H1 (cell line): ENCODE measurements around the gene IQCC. TPM values are rescaled to one million over a fixed set of nuclear protein-coding genes. Genes with fewer than 3 reads are reported as not detected.

Source experiments
- CTCF ChIA-PET: fragments of 300-600 bp; sonication (Branson Sonifier 250); formaldehyde crosslinking; loops from one replicate; lab custom pipeline; 2021; ENCODE audit not compliant: partially characterized antibody; lab: Charles Lee
- POLR2A ChIA-PET: fragments of 300-600 bp; sonication (Branson Sonifier 250); formaldehyde crosslinking; loops from one replicate; lab custom pipeline; 2021; ENCODE audit warnings: inconsistent platforms; ENCODE audit not compliant: partially characterized antibody; lab: Charles Lee
- DNase-seq, 2 experiments: peaks; one replicate each; pipeline versions ENCODE4 v3.0.0 to v3.0.0-alpha.2; 2010 to 2022; ENCODE audit warnings: low spot score in 2 of 2, low read depth in 1 of 2, mixed read lengths in 1 of 2
- FAIRE-seq: peaks from 2 replicates; lab custom pipeline; 2011; peaks lifted over from hg19 to GRCh38; lab: Jason Lieb, UNC
- H2AFZ ChIP-seq: 2 replicates; pipeline ENCODE4 v1.8.1; 2012; ENCODE audit warnings: low read length, inconsistent platforms
- H2AK5ac ChIP-seq: 2 replicates; pipeline ENCODE4 v1.6.1; 2013; ENCODE audit warnings: low read depth, low read length
- H2BK120ac ChIP-seq: replicated peaks from 2 replicates; pipeline ENCODE3; 2013; ENCODE audit warnings: low read depth, low read length, inconsistent platforms
- H2BK12ac ChIP-seq: 2 replicates; pipeline ENCODE4 v1.6.1; 2013; ENCODE audit warnings: low read depth, low read length
- H2BK15ac ChIP-seq: 2 replicates; pipeline ENCODE4 v1.6.1; 2013; ENCODE audit warnings: low read length
- H2BK20ac ChIP-seq: 2 replicates; pipeline ENCODE4 v1.6.1; 2013; ENCODE audit warnings: low read length
- H2BK5ac ChIP-seq: 2 replicates; pipeline ENCODE4 v1.6.1; 2013; ENCODE audit warnings: low read depth, low read length
- H3K14ac ChIP-seq: 2 replicates; pipeline ENCODE4 v1.6.1; 2013; ENCODE audit warnings: inconsistent platforms; ENCODE audit not compliant: insufficient read length
- H3K18ac ChIP-seq: 2 replicates; pipeline ENCODE4 v1.6.1; 2013; ENCODE audit warnings: low read length; ENCODE audit errors: extremely low read depth
- H3K23ac ChIP-seq: 2 replicates; pipeline ENCODE4 v1.6.1; 2013; ENCODE audit warnings: inconsistent platforms; ENCODE audit not compliant: insufficient read length
- H3K23me2 ChIP-seq: 2 replicates; pipeline ENCODE4 v1.6.1; 2013; ENCODE audit warnings: low read depth, low read length
- H3K27ac ChIP-seq: 2 replicates; pipeline ENCODE4 v1.6.1; 2011; ENCODE audit warnings: low read depth, low read length, inconsistent platforms
- H3K27me3 ChIP-seq, 4 experiments: replicated peaks in 1 of 4; 1 replicate in 1 of 4; 2 replicates in 3 of 4; pipeline versions ENCODE4 v1.6.1 to v1.8.1; 2011 to 2013; ENCODE audit warnings: low read length in 3 of 4, mild to moderate bottlenecking in 3 of 4, inconsistent platforms in 2 of 4, mixed read lengths in 2 of 4, moderate library complexity in 1 of 4; ENCODE audit not compliant: control insufficient read depth in 3 of 4, insufficient read depth in 3 of 4; ENCODE audit errors: extremely low read depth in 1 of 4
- H3K36me3 ChIP-seq, 4 experiments: 2 replicates each; pipeline versions ENCODE4 v1.6.1 to v1.8.1; 2011 to 2013; ENCODE audit warnings: mild to moderate bottlenecking in 4 of 4, low read length in 3 of 4, moderate library complexity in 2 of 4, control low read depth in 1 of 4, inconsistent platforms in 1 of 4; ENCODE audit not compliant: insufficient read depth in 4 of 4, control insufficient read depth in 2 of 4
- H3K4ac ChIP-seq: replicated peaks from 2 replicates; pipeline ENCODE3; 2013; ENCODE audit warnings: low read length, low read depth, mixed read lengths, inconsistent platforms; ENCODE audit not compliant: insufficient read length
- H3K4me1 ChIP-seq, 4 experiments: replicated peaks in 1 of 4; 1 replicate in 1 of 4; 2 replicates in 3 of 4; pipeline versions ENCODE4 v1.6.1 to v1.8.1; 2011 to 2013; ENCODE audit warnings: low read length in 3 of 4, inconsistent platforms in 2 of 4, mixed read lengths in 1 of 4; ENCODE audit not compliant: insufficient read depth in 4 of 4, control insufficient read depth in 3 of 4
- H3K4me2 ChIP-seq, 2 experiments: 2 replicates each; pipeline versions ENCODE4 v1.6.1 to v1.8.1; 2011 to 2013; ENCODE audit warnings: low read depth in 2 of 2, low read length in 2 of 2, control low read depth in 1 of 2, inconsistent platforms in 1 of 2, mild to moderate bottlenecking in 1 of 2; ENCODE audit not compliant: insufficient read depth in 1 of 2
- H3K4me3 ChIP-seq, 4 experiments: fragments of 200-600, 300-600 bp in 1 of 4; sonication (generic), shearing (Covaris generic), sonication (Bioruptor Twin) in 1 of 4; 2 replicates each; pipeline versions ENCODE4 v1.5.1 to v1.8.1; 2011 to 2016; ENCODE audit warnings: low read length in 4 of 4, low read depth in 3 of 4, control low read depth in 2 of 4, inconsistent platforms in 2 of 4, mild to moderate bottlenecking in 2 of 4, mixed read lengths in 1 of 4, moderate library complexity in 1 of 4; ENCODE audit not compliant: insufficient read depth in 2 of 4; ENCODE audit errors: extremely low read depth in 1 of 4
- H3K56ac ChIP-seq: replicated peaks from 2 replicates; pipeline ENCODE3; 2013; ENCODE audit warnings: low read depth, mild to moderate bottlenecking, mixed read lengths, low read length, inconsistent platforms; ENCODE audit not compliant: insufficient read length
- H3K79me1 ChIP-seq: 2 replicates; pipeline ENCODE4 v1.6.1; 2013; ENCODE audit warnings: low read depth, low read length, control low read depth
- H3K79me2 ChIP-seq, 2 experiments: 2 replicates each; pipeline versions ENCODE4 v1.6.1 to v1.8.1; 2012 to 2013; ENCODE audit warnings: low read length in 2 of 2, mild to moderate bottlenecking in 2 of 2, inconsistent platforms in 1 of 2; ENCODE audit not compliant: insufficient read depth in 2 of 2, control insufficient read depth in 1 of 2
- H3K9ac ChIP-seq, 4 experiments: replicated peaks in 1 of 4; 1 replicate in 1 of 4; 2 replicates in 3 of 4; pipeline versions ENCODE4 v1.6.1 to v1.8.1; 2011 to 2013; ENCODE audit warnings: low read depth in 3 of 4, low read length in 3 of 4, control low read depth in 2 of 4, mild to moderate bottlenecking in 2 of 4, moderate library complexity in 2 of 4, inconsistent platforms in 1 of 4; ENCODE audit errors: extremely low read depth in 1 of 4
- H3K9me3 ChIP-seq, 2 experiments: 2 replicates each; pipeline versions ENCODE4 v1.6.1 to v1.8.1; 2012 to 2013; ENCODE audit warnings: mild to moderate bottlenecking in 2 of 2, moderate library complexity in 2 of 2, control low read depth in 1 of 2, inconsistent platforms in 1 of 2, low read depth in 1 of 2, low read length in 1 of 2, mixed read lengths in 1 of 2; ENCODE audit not compliant: insufficient read depth in 2 of 2
- H4K20me1 ChIP-seq, 2 experiments: replicated peaks in 1 of 2; 2 replicates each; pipeline versions ENCODE3 to v1.8.1; 2011 to 2013; ENCODE audit warnings: inconsistent platforms in 2 of 2, low read length in 2 of 2, mild to moderate bottlenecking in 1 of 2; ENCODE audit not compliant: insufficient read depth in 2 of 2, control insufficient read depth in 1 of 2
- H4K5ac ChIP-seq: 2 replicates; pipeline ENCODE4 v1.6.1; 2013; ENCODE audit warnings: low read length, low read depth, mixed read lengths, inconsistent platforms; ENCODE audit not compliant: insufficient read length
- H4K8ac ChIP-seq: 2 replicates; pipeline ENCODE4 v1.8.0; 2013; ENCODE audit warnings: mild to moderate bottlenecking, moderate library complexity, low read length, inconsistent platforms; ENCODE audit not compliant: insufficient read depth; ENCODE audit errors: extremely low read depth
- H4K91ac ChIP-seq: replicated peaks from 2 replicates; pipeline ENCODE3; 2013; ENCODE audit warnings: low read length, mixed read lengths, inconsistent platforms; ENCODE audit not compliant: insufficient read length
- ASH2L ChIP-seq: fragments of 200-600, 300-600 bp; sonication (generic); IDR thresholded peaks from one replicate; pipeline ENCODE4 v1.7.1; 2017; ENCODE audit warnings: low read length
- ATF2 ChIP-seq: IDR thresholded peaks from 2 replicates; pipeline ENCODE4 v1.6.1; 2012; ENCODE audit warnings: low read length, inconsistent platforms
- CBX8 ChIP-seq: fragments of 300-800, 300-1000 bp; sonication (generic); IDR thresholded peaks from 2 replicates; pipeline ENCODE4 v1.7.1; 2016; ENCODE audit warnings: low read depth, low read length, borderline replicate concordance
- CEBPB ChIP-seq: IDR thresholded peaks from 2 replicates; pipeline ENCODE4 v1.6.1; 2012; ENCODE audit warnings: low read depth, low read length
- CHD2 ChIP-seq: IDR thresholded peaks from 2 replicates; pipeline ENCODE4 v1.6.1; 2012; ENCODE audit warnings: low read length, improper control_type of control experiment
- FOSL1 ChIP-seq: IDR thresholded peaks from 2 replicates; pipeline ENCODE4 v1.6.1; 2011; ENCODE audit warnings: mild to moderate bottlenecking, low read depth, low read length, moderate library complexity; ENCODE audit not compliant: insufficient read depth
- MAX ChIP-seq: IDR thresholded peaks from 2 replicates; pipeline ENCODE4 v1.6.1; 2012; ENCODE audit warnings: inconsistent platforms
- RAD21 ChIP-seq, 2 experiments: IDR thresholded peaks in 1 of 2; conservative IDR thresholded peaks in 1 of 2; 2 replicates each; pipeline ENCODE4 v1.6.1; 2011; ENCODE audit warnings: low read depth in 2 of 2, low read length in 2 of 2, improper control_type of control experiment in 1 of 2, inconsistent platforms in 1 of 2, mild to moderate bottlenecking in 1 of 2, moderate library complexity in 1 of 2
- RBBP5 ChIP-seq: IDR thresholded peaks from 2 replicates; pipeline ENCODE4 v1.7.1; 2012; ENCODE audit warnings: low read depth, mild to moderate bottlenecking, inconsistent platforms, low read length, moderate library complexity, borderline replicate concordance
- SIX5 ChIP-seq: IDR thresholded peaks from 2 replicates; pipeline ENCODE4 v1.6.1; 2011; ENCODE audit warnings: mild to moderate bottlenecking, low read depth, low read length
- SP2 ChIP-seq: IDR thresholded peaks from 2 replicates; pipeline ENCODE4 v1.6.1; 2012; ENCODE audit warnings: mild to moderate bottlenecking, low read length, inconsistent platforms
- polyA plus RNA-seq, 7 experiments: library from polyadenylated mRNA; depleted of rRNA in 3 of 7; stranded (reverse) in 5 of 7; unstranded in 2 of 7; fragments of >200 nt in 5 of 7; fragments of 200-250 nt in 2 of 7; gene quantifications; 1 replicate in 5 of 7; 2 replicates in 1 of 7; 4 replicates in 1 of 7; pipeline versions ENCODE4 v1.2.1 to v1.2.3, GENCODE V29; 2011 to 2013; ENCODE audit warnings: missing spikeins in 2 of 7, mixed read lengths in 2 of 7
- total RNA-seq: library from RNA; stranded (reverse); fragmentation: NEBNext Ultra II Directional; extraction: Animal tissue kit (Norgen Biotek cat#: 25700); gene quantifications from 2 replicates; pipeline ENCODE4 v1.2.1, GENCODE V29; 2021

Gene IQCC
- total and polyA plus RNA-seq, 2 of the 8 experiments (the other 6 are each of a cell fraction or from before 2014, with no cell fraction given), result 2.5 to 4.2 TPM

GRCh38 chr1:32184650-32185049 lies 20.8 kb upstream of the IQCC start:
- Histone ChIP-seq H3K36me3 (peaks cover 26 to 68% (median 55%) of the 10 kb centered on the region in 4 experiments), H3K4me1 (peaks cover 0 to 6% (median 5%) of the 10 kb centered on the region in 4 experiments; a peak in 3 of 7 replicates)

More at GRCh38 chr1:32184650-32185049, 20.8 kb upstream of the IQCC start:
- no peaks in the 10 kb centered on the region for H3K9me3 ChIP-seq
- no peak overlapping the region for H4K8ac ChIP-seq
- H3K79me1 ChIP-seq, result peaks cover 3% of the 10 kb centered on the region; the same call in 1 of the 2 replicates
- no peak overlapping the region for H2AK5ac ChIP-seq
- no peak overlapping the region for H3K9ac ChIP-seq
- ChIA-PET CTCF (interaction anchor here (0.8 to 1.2 kb wide), 3 partner anchors 11 to 39 kb away, joined by 3 read pairs; no protein-coding TSS in a partner anchor), POLR2A (interaction anchor here (0.6 to 18.1 kb wide), 6 partner anchors 12 to 1210 kb away, joined by 3 to 332 read pairs (median 5); partner anchors contain the start of genes CCDC28B, IQCC and MARCKSL1)
- H3K79me2 ChIP-seq, result peaks cover 7 to 45% of the 10 kb centered on the region in 2 experiments
- no peak overlapping the region for H4K5ac ChIP-seq
- no peak overlapping the region for H4K91ac ChIP-seq
- no peak overlapping the region for H3K14ac ChIP-seq
- TF ChIP-seq MAX (no peak), SP2 (no peak), FOSL1 (no peak), RBBP5 (no peak), RAD21 (IDR thresholded peaks at IDR 0.05 in 1 of 2, conservative IDR thresholded peaks at IDR 0.05 in 1 of 2; ENCODE audit: low read depth in 2 of 2, low read length in 2 of 2) (no peak), CHD2 (no peak), SIX5 (no peak), ATF2 (no peak), CEBPB (no peak), CBX8 (no peak), ASH2L (no peak)
- no peak overlapping the region for H2BK20ac ChIP-seq
- no peak overlapping the region for H3K4me2 ChIP-seq
- no peak overlapping the region for H3K27ac ChIP-seq
- H3K56ac ChIP-seq, result no peak overlapping the region
- H3K23ac ChIP-seq, result no peak overlapping the region
- no peak overlapping the region for H2BK120ac ChIP-seq
- no peak for DNase-seq
- peaks cover 0 to 11% of the 10 kb centered on the region in 2 experiments for H4K20me1 ChIP-seq
- H3K4me3 ChIP-seq, result no peak overlapping the region
- no peak overlapping the region for H2AFZ ChIP-seq
- H3K18ac ChIP-seq, result no peak overlapping the region
- H3K23me2 ChIP-seq, result peaks cover under 1% of the 10 kb centered on the region; the same call in 1 of the 2 replicates
- H3K4ac ChIP-seq, result no peak overlapping the region
- H3K27me3 ChIP-seq, result no peaks in the 10 kb centered on the region
- no peak overlapping the region for H2BK5ac ChIP-seq
- no peak for FAIRE-seq
- no peak overlapping the region for H2BK15ac ChIP-seq
- H2BK12ac ChIP-seq, result no peak overlapping the region
